Smooth muscle cell (in vitro differentiated cells): ENCODE data around the gene ZC3H14. TPM values are rescaled to one million over a fixed set of nuclear protein-coding genes. Genes with fewer than 3 reads are reported as not detected.

ENCODE experiments used
- DNase-seq: peaks from one replicate; lab custom pipeline; 2025; ENCODE audit not compliant: unreplicated experiment; lab: John Stamatoyannopoulos, UW
- H2AFZ ChIP-seq: fragments of 200-600 bp; sonication (generic); 2 replicates; pipeline ENCODE4 v1.6.0; 2016; ENCODE audit warnings: antibody characterized with exemption, low read depth, mild to moderate bottlenecking
- H3F3A ChIP-seq: fragments of 200-600 bp; sonication (generic); 2 replicates; pipeline ENCODE4 v1.6.0; 2017; ENCODE audit warnings: antibody characterized with exemption, low read depth
- H3K27ac ChIP-seq: fragments of 200-600 bp; sonication (generic); 2 replicates; pipeline ENCODE4 v1.5.1; 2016; ENCODE audit warnings: low read depth, mild to moderate bottlenecking
- H3K27me3 ChIP-seq: fragments of 200-600 bp; sonication (generic); 2 replicates; pipeline ENCODE4 v1.6.1; 2016; ENCODE audit warnings: low read depth, mild to moderate bottlenecking
- H3K36me3 ChIP-seq: fragments of 200-600 bp; sonication (generic); 2 replicates; pipeline ENCODE4 v1.5.1; 2016; ENCODE audit warnings: low read depth
- H3K4me1 ChIP-seq: fragments of 200-600 bp; sonication (generic); 2 replicates; pipeline ENCODE4 v1.5.1; 2016; ENCODE audit warnings: low read depth
- H3K4me2 ChIP-seq: fragments of 200-600 bp; sonication (generic); 2 replicates; pipeline ENCODE4 v1.6.0; 2016; ENCODE audit warnings: mild to moderate bottlenecking
- H3K4me3 ChIP-seq: fragments of 200-600 bp; sonication (generic); 2 replicates; pipeline ENCODE4 v1.5.1; 2016; ENCODE audit warnings: mild to moderate bottlenecking
- H3K79me2 ChIP-seq: fragments of 200-600 bp; sonication (generic); 2 replicates; pipeline ENCODE4 v1.6.0; 2016; ENCODE audit warnings: low read depth, mild to moderate bottlenecking
- H3K9ac ChIP-seq: fragments of 200-600 bp; sonication (generic); 2 replicates; pipeline ENCODE4 v1.6.0; 2016; ENCODE audit warnings: low read depth
- H3K9me3 ChIP-seq: fragments of 200-600 bp; sonication (generic); replicated peaks from 2 replicates; pipeline ENCODE4 v1.5.1; 2016; ENCODE audit warnings: low read depth
- H4K20me1 ChIP-seq: fragments of 200-600 bp; sonication (generic); 2 replicates; pipeline ENCODE4 v1.6.0; 2016; ENCODE audit warnings: low read depth
- CTCF ChIP-seq: fragments of 200-600 bp; sonication (generic); IDR thresholded peaks from 2 replicates; pipeline ENCODE4 v1.5.1; 2017; ENCODE audit warnings: borderline replicate concordance, mild to moderate bottlenecking, antibody characterized with exemption; ENCODE audit not compliant: insufficient read depth, poor library complexity, severe bottlenecking
- WGBS: methylation state at CpG from one replicate; pipeline ENCODE4 v1.1.7; 2016; ENCODE audit warnings: low lambda C conversion rate; 5-methylcytosine and 5-hydroxymethylcytosine counted together
- polyA plus RNA-seq: library from polyadenylated mRNA; unstranded; fragments of >200 nt; fragmentation: Nextera tagmentation; extraction: Ambion mirVana; gene quantifications from 2 replicates; pipeline ENCODE4 v1.2.1, GENCODE V29; 2016
- small RNA-seq: library from RNA; depleted of rRNA; stranded (forward); fragments of <200 nt; gene quantifications from one replicate; pipeline ENCODE3, GENCODE V24; 2014
- total RNA-seq: library from RNA; depleted of rRNA; stranded (reverse); fragments of >200 nt; gene quantifications from 2 replicates; pipeline ENCODE4 v1.2.3, GENCODE V29; 2014

The ZC3H14 gene
- total and polyA plus RNA-seq, 2 experiments from 2014 or later, result 43.0 to 59.1 TPM

- H3K36me3 ChIP-seq, result no peaks in the 10 kb centered on the region
- H3K79me2 ChIP-seq, result no peaks in the 10 kb centered on the region
- no peak for DNase-seq
- TF ChIP-seq CTCF, result peak; percentile 76
- no peak overlapping the region for H3K4me3 ChIP-seq
- no peak overlapping the region for H3K9ac ChIP-seq
- WGBS, result 56% methylated on average over 4 of the region's 4 CpGs
- H3K27me3 ChIP-seq, result no peaks in the 10 kb centered on the region
- H3K27ac ChIP-seq, result no peak overlapping the region
- no peaks in the 10 kb centered on the region for H4K20me1 ChIP-seq
- H3K9me3 ChIP-seq, result no peaks in the 10 kb centered on the region
- H3K4me2 ChIP-seq, result no peak overlapping the region
- no peaks in the 10 kb centered on the region for H3F3A ChIP-seq
- no peaks in the 10 kb centered on the region for H3K4me1 ChIP-seq
- H2AFZ ChIP-seq, result peak overlapping the region; percentile 42
Measured at GRCh38 chr14:88667555-88668273, 104.9 kb downstream of the ZC3H14 start.

DNA sequence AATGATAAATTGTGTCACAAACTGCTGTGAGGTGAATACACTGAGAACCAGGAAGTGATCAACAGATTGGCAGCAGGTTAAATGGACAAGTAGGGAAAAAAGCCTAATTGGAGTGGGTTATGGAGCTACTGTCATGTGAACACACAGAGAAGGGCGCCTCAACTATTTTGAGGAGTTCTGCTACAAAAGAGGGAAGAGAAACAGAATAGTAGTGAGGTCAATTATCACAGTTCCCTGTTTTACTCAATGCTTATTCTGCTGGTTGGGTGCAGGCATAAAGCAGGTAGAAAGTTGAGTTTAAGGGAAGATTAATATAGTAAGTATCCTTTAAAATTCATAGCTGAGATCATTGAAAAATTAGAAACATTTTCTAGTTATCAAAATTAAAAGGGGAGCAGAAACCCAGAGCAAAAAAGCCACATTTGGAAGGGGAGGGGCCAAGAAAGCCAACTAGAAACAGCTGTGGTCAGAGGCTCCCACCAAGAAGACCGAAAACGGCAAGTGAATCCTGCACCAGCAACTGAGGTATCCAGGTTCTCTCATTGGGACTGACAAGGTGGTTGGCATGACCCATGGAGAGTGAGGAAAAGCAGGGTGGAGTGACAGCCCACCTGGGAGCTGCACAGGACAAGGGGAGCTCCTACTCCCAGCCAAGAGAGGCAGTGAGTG is 105.7 kb downstream of the ZC3H14 start:
- Histone ChIP-seq H3K9ac (no peak overlapping the region), H3K9me3 (no peaks in the 10 kb centered on the region), H3K36me3 (no peaks in the 10 kb centered on the region), H3K4me1 (no peaks in the 10 kb centered on the region), H3K4me2 (no peak overlapping the region), H4K20me1 (no peaks in the 10 kb centered on the region), H3K4me3 (no peak overlapping the region), H3K79me2 (no peaks in the 10 kb centered on the region), H2AFZ (peak overlapping the region; percentile 42), H3F3A (no peaks in the 10 kb centered on the region), H3K27me3 (no peaks in the 10 kb centered on the region), H3K27ac (no peak overlapping the region)
- DNase-seq, result no peak
- WGBS, result 96% methylated on average over 3 of the region's 3 CpGs
- no peak for TF ChIP-seq CTCF

- 68% methylated on average over 4 of the region's 4 CpGs for WGBS
- no peak overlapping the region for H3K4me3 ChIP-seq
- H3K9me3 ChIP-seq, result no peaks in the 10 kb centered on the region
- H3F3A ChIP-seq, result no peaks in the 10 kb centered on the region
- no peak overlapping the region for H3K4me2 ChIP-seq
- H3K4me1 ChIP-seq, result no peaks in the 10 kb centered on the region
- H2AFZ ChIP-seq, result no peak overlapping the region
- H3K9ac ChIP-seq, result no peak overlapping the region
- H3K36me3 ChIP-seq, result no peaks in the 10 kb centered on the region
- no peaks in the 10 kb centered on the region for H3K27me3 ChIP-seq
- no peak for DNase-seq
- no peaks in the 10 kb centered on the region for H3K79me2 ChIP-seq
- no peak for TF ChIP-seq CTCF
- no peak overlapping the region for H3K27ac ChIP-seq
- no peaks in the 10 kb centered on the region for H4K20me1 ChIP-seq
Measured at GRCh38 chr14:88669346-88669745, 106.5 kb downstream of the ZC3H14 start.

Small RNA genes lying within 50 kb of the gene (small RNA-seq; reads per million reads assigned to genes)
- 0.08 reads per million for gene RNU4-22P

Other genes with a start within 250 kb of the ZC3H14 start
- gene KCNK10, start 239.8 kb upstream of the ZC3H14 start, total RNA-seq, result not detected in 2 replicates
- gene KCNK10, start 239.8 kb upstream of the ZC3H14 start, polyA plus RNA-seq, result not detected in 2 replicates
- 23.2 and 25.3 TPM in 2 replicates for gene SPATA7, start 177.4 kb upstream of the ZC3H14 start, total RNA-seq
- gene SPATA7, start 177.4 kb upstream of the ZC3H14 start, polyA plus RNA-seq, result 8.8 and 9.6 TPM in 2 replicates
- 11.7 and 12.2 TPM in 2 replicates for gene PTPN21, start 8.0 kb upstream of the ZC3H14 start, total RNA-seq
- 8.1 and 11.0 TPM in 2 replicates for gene PTPN21, start 8.0 kb upstream of the ZC3H14 start, polyA plus RNA-seq
- 0.13 and 0.31 TPM in 2 replicates for gene EML5, start 229.9 kb downstream of the ZC3H14 start, total RNA-seq
- not detected in 2 replicates for gene EML5, start 229.9 kb downstream of the ZC3H14 start, polyA plus RNA-seq